PFSK-1 (cell line): ENCODE measurements around the gene OTUD3.

Experiments used
- FOXP2 ChIP-seq: optimal IDR thresholded peaks from 2 replicates; pipeline ENCODE3; 2011; ENCODE audit warnings: borderline replicate concordance, control low read depth, inconsistent platforms; ENCODE audit not compliant: insufficient read depth; ENCODE audit errors: extremely low read length, extremely low read depth
- POLR2AphosphoS5 ChIP-seq: IDR thresholded peaks from 2 replicates; pipeline ENCODE4 v1.6.1; 2012; ENCODE audit warnings: low read depth, mild to moderate bottlenecking, control low read depth, low read length, moderate library complexity
- REST ChIP-seq, 2 experiments: IDR thresholded peaks; 2 replicates each; pipeline versions ENCODE4 v1.6.1 to v1.8.0; 2011 to 2012; ENCODE audit warnings: low read depth in 2 of 2, low read length in 2 of 2, control low read depth in 1 of 2, inconsistent platforms in 1 of 2, mild to moderate bottlenecking in 1 of 2, moderate library complexity in 1 of 2; ENCODE audit not compliant: insufficient read depth in 1 of 2
- SIN3A ChIP-seq: IDR thresholded peaks from 2 replicates; pipeline ENCODE4 v1.6.1; 2012; ENCODE audit warnings: mild to moderate bottlenecking, low read length, moderate library complexity, borderline replicate concordance; ENCODE audit not compliant: insufficient read depth
- TAF1 ChIP-seq: IDR thresholded peaks from 2 replicates; pipeline ENCODE4 v1.6.1; 2012; ENCODE audit warnings: low read length, control low read depth, borderline replicate concordance; ENCODE audit not compliant: insufficient read depth

DNA sequence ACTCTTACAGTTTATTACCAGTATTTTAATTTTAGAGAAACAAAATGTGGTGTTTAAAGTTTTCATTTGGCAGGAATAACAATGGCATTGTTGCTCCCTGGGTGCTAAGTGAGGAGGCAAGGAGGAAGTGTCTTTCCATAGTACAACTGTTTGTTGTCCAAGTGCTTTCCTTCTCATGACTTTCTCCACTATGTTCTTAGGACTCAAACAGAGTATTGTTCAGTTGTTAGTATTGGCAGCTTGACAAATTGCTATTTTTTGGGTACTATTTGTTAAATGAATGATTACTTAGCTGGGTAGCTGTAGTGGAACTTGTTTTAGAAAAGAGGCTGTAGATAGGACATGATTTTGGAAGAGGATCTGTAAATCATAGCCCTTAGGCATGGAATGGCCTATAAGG, 7.5 kb downstream of the OTUD3 start:
- TF ChIP-seq REST (IDR thresholded peaks at IDR 0.05; ENCODE audit: insufficient read depth in 1 of 2, low read depth in 2 of 2, low read length in 2 of 2): no peak
- TF ChIP-seq TAF1: no peak
- no peak for TF ChIP-seq SIN3A
- no peak for TF ChIP-seq POLR2AphosphoS5
- no peak for TF ChIP-seq FOXP2
